ENCODE results near the gene WDR47.

DNA sequence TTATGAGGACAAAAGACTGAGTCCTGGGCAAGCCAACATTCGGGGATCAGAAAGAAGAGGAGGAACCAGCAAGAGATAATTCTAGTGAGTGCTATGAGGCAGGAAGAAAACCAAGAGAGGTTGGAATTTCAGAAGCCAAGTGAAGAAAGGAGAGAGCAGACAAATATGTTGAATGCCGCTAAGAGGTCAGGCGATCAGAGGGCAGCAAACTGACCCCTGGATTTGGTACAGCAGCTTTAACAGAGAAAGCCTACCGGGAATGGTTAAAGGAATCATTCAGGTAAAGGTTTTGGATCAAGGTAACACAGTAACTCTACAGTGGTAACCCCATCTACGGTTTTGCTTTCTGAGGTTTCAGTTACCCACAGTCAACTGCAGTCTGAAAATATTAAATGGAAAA lies 84.0 kb downstream of the WDR47 start:
- TF ChIP-seq EP300 (IDR thresholded peaks at IDR 0.05) = no peak
- no peak for TF ChIP-seq POLR2A (IDR thresholded peaks at IDR 0.05)

Data from ovary (tissue), 1 donor.